NCI-H1436 (cell line): ENCODE measurements around the gene SLC3A2.
"Not testable (repeated sequence)": the region's sequence is repeated elsewhere in the genome, so short reads cannot be mapped to it uniquely, and the experiment has no call there.

Experiments used
- DNase-seq: peaks from one replicate; lab custom pipeline; 2025; lab: John Stamatoyannopoulos, UW

SLC3A2 gene

GRCh38 chr11:62930666-62931065 lies 50.0 kb downstream of the SLC3A2 start:
- no peak for DNase-seq

GRCh38 chr11:62931499-62932278 lies 51.0 kb downstream of the SLC3A2 start:
- no peak for DNase-seq

GRCh38 chr11:62933285-62933684 lies 52.6 kb downstream of the SLC3A2 start:
- DNase-seq = no peak

GRCh38 chr11:62933750-62934495 lies 53.2 kb downstream of the SLC3A2 start:
- DNase-seq = no peak

GRCh38 chr11:62934496-62934785 lies 53.7 kb downstream of the SLC3A2 start:
- DNase-seq = no peak

- DNase-seq = not testable (repeated sequence)
These were observed 56.8 kb downstream of the SLC3A2 start for GRCh38 chr11:62937528-62937927.
